ENCODE results near the gene MYOG.

GRCh38 chr1:203065986-203066385 is 19.8 kb downstream of the MYOG start:
- TF ChIP-seq ZNF30 (CRISPR knock-in tag; IDR thresholded peaks at IDR 0.05) (no peak), EZH2 (conservative IDR thresholded peaks at IDR 0.05; ENCODE audit: low read depth, low read length) (no peak), SOX6 (IDR thresholded peaks at IDR 0.05) (no peak), SOX6 (CRISPR knock-in tag; IDR thresholded peaks at IDR 0.05) (no peak), CEBPB (IDR thresholded peaks at IDR 0.05; ENCODE audit: borderline replicate concordance, low read depth, low read length) (no peak), RBM39 (IDR thresholded peaks at IDR 0.05; ENCODE audit: low read depth, low read length, poor library complexity, severe bottlenecking) (no peak), ZZZ3 (CRISPR knock-in tag; IDR thresholded peaks at IDR 0.05; ENCODE audit: borderline replicate concordance) (no peak), MAF1 (CRISPR knock-in tag; IDR thresholded peaks at IDR 0.05; ENCODE audit: borderline replicate concordance) (no peak), ZNF274 (CRISPR knock-in tag; IDR thresholded peaks at IDR 0.05) (no peak), CTCF (CRISPR knock-in tag; IDR thresholded peaks at IDR 0.05) (no peak)
